Karpas-422 (cell line): ENCODE results near the gene TMIGD2. TPM values are rescaled to one million over a fixed set of nuclear protein-coding genes. Genes with fewer than 3 reads are reported as not detected.
"Not testable (repeated sequence)": the region's sequence is repeated elsewhere in the genome, so short reads cannot be mapped to it uniquely, and the experiment has no call there.

Experiments
- DNase-seq: peaks from one replicate; pipeline ENCODE4 v3.0.0-alpha.2; 2015
- H2AFZ ChIP-seq: fragments of 200-600 bp; sonication (generic); 2 replicates; pipeline ENCODE4 v1.6.1; 2014; ENCODE audit warnings: antibody characterized with exemption, low read length, mixed read lengths
- H3K27ac ChIP-seq: fragments of 200-600 bp; sonication (generic); 2 replicates; pipeline ENCODE4 v1.5.1; 2014; ENCODE audit warnings: mild to moderate bottlenecking, low read length, moderate library complexity
- H3K27me3 ChIP-seq: fragments of 200-600 bp; sonication (generic); 2 replicates; pipeline ENCODE4 v1.6.1; 2014; ENCODE audit warnings: low read length, mixed read lengths
- H3K36me3 ChIP-seq: fragments of 200-600 bp; sonication (generic); 2 replicates; pipeline ENCODE4 v1.6.1; 2014; ENCODE audit warnings: low read length, mixed read lengths; ENCODE audit not compliant: insufficient read depth
- H3K4me1 ChIP-seq: fragments of 200-600 bp; sonication (generic); 2 replicates; pipeline ENCODE4 v1.6.1; 2014; ENCODE audit warnings: mild to moderate bottlenecking, low read length, mixed read lengths
- H3K4me2 ChIP-seq: fragments of 200-600 bp; sonication (generic); 2 replicates; pipeline ENCODE4 v1.6.1; 2014; ENCODE audit warnings: low read length, low read depth, mild to moderate bottlenecking; ENCODE audit not compliant: poor library complexity, severe bottlenecking
- H3K4me3 ChIP-seq: fragments of 200-600 bp; sonication (generic); 2 replicates; pipeline ENCODE4 v1.5.1; 2014; ENCODE audit warnings: mild to moderate bottlenecking, antibody characterized with exemption, low read length, mixed read lengths
- H3K79me2 ChIP-seq: fragments of 200-600 bp; sonication (generic); 2 replicates; pipeline ENCODE4 v1.6.1; 2014; ENCODE audit warnings: mild to moderate bottlenecking, low read length, mixed read lengths
- H3K9ac ChIP-seq: fragments of 200-600 bp; sonication (generic); 2 replicates; pipeline ENCODE4 v1.6.0; 2014; ENCODE audit warnings: low read length
- H3K9me2 ChIP-seq: fragments of 200-600 bp; sonication (generic), shearing (Covaris generic); replicated peaks from 2 replicates; pipeline ENCODE4 v1.6.0; 2014; ENCODE audit warnings: mild to moderate bottlenecking, low read length, moderate library complexity; ENCODE audit not compliant: insufficient read depth
- H3K9me3 ChIP-seq: fragments of 300-700, 200-600 bp; sonication (generic); 2 replicates; pipeline ENCODE4 v1.6.1; 2014; ENCODE audit warnings: low read length, mixed read lengths
- H4K20me1 ChIP-seq: fragments of 200-600 bp; sonication (generic); 2 replicates; pipeline ENCODE4 v1.6.1; 2014; ENCODE audit warnings: mild to moderate bottlenecking, antibody characterized with exemption, low read length, low read depth; ENCODE audit not compliant: insufficient read depth
- total RNA-seq: library from RNA; depleted of rRNA; stranded (reverse); fragments of >200 nt; shearing (Covaris generic); gene quantifications from 2 replicates; pipeline ENCODE4 v1.2.3, GENCODE V29; 2014; ENCODE audit warnings: low replicate concordance

TMIGD2 gene
- total RNA-seq, 1 experiment from 2014 or later, result not detected

DNA sequence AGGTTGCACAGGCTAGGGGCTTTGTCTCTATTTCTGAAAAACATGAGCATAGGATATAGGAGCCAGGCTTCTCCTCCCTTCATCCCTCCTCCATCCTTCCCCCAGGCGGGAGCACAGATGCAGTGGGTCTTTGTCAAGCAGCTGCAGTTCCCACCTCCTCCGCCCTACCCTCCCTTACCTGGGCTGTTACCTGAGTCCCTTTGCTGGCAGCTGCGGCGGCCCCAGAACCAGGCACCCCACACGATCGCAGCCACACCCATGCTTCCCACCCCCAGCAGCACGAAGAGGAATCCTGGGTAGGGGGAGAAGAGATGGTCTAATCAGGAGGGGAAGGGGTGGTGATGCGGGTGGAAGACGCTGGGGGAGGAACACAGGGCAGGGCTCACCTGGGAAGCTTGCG is 7.8 kb downstream of the TMIGD2 start:
- Histone ChIP-seq H2AFZ (no peak overlapping the region), H3K9me2 (no peaks in the 10 kb centered on the region), H3K27ac (no peak overlapping the region), H3K4me3 (no peak overlapping the region), H3K4me2 (no peak overlapping the region), H4K20me1 (no peaks in the 10 kb centered on the region), H3K27me3 (no peaks in the 10 kb centered on the region), H3K9ac (no peak overlapping the region), H3K79me2 (no peaks in the 10 kb centered on the region), H3K9me3 (no peaks in the 10 kb centered on the region), H3K4me1 (peaks cover 7% of the 10 kb centered on the region), H3K36me3 (no peaks in the 10 kb centered on the region)
- no peak for DNase-seq

DNA sequence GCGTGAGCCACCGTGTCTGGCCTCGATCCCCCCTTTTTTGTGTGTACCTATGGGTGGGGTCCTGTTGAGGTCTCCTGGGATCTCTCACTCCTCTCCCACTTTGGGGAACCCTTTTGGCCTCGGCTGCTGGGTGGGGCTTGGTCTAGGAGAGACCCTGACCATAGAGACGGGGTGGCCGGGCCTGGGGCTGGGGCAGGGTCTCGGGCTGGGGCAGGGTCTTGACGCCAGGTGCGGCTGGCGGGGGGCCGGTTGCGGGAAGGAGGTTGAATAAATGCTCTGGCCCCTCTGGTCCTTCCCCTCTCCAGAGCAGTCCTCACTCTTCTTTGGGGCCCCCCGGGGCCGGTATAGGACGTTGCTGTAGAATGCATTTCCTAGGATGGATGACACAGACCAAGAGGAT is 9.7 kb downstream of the TMIGD2 start:
- H3K36me3 ChIP-seq, result no peaks in the 10 kb centered on the region
- no peak overlapping the region for H3K27ac ChIP-seq
- no peaks in the 10 kb centered on the region for H4K20me1 ChIP-seq
- H3K4me1 ChIP-seq, result peaks cover 7% of the 10 kb centered on the region
- no peak overlapping the region for H3K4me3 ChIP-seq
- DNase-seq, result no peak
- no peak overlapping the region for H3K4me2 ChIP-seq
- H3K79me2 ChIP-seq, result no peaks in the 10 kb centered on the region
- H3K9ac ChIP-seq, result no peak overlapping the region
- H3K9me2 ChIP-seq, result no peaks in the 10 kb centered on the region
- no peaks in the 10 kb centered on the region for H3K9me3 ChIP-seq
- no peaks in the 10 kb centered on the region for H3K27me3 ChIP-seq
- H2AFZ ChIP-seq, result no peak overlapping the region

DNA sequence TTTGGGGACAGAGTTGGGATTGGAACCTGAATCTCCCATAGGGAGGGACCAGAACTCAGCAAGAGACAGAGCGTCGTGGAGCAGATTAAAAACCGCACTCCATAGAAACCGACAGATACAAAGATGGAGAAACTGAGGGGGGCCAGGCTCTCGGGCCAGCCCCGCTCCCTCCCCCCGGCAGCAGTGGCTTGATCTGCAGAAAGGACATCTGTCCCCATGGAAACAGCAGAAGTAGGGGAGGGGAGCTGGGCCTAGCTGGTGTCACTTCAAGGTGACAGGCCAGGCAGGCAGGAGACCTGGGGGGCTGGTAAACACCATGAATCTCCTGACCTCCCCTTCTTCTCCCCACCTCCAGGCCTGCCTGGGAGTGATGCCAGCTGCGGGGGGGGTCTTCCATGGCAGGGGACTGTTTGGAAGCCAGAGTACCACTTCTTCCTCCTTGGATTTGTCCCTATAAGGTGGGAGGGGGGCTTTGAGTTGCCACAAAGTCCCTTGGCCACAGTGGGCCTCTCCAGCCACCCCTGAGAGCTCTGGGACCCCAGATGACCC is 10.9 kb downstream of the TMIGD2 start:
- Histone ChIP-seq H3K27ac (no peak overlapping the region), H3K27me3 (no peaks in the 10 kb centered on the region), H3K79me2 (no peaks in the 10 kb centered on the region), H3K9ac (no peak overlapping the region), H3K9me3 (no peaks in the 10 kb centered on the region), H3K36me3 (no peaks in the 10 kb centered on the region), H3K9me2 (no peaks in the 10 kb centered on the region), H4K20me1 (no peaks in the 10 kb centered on the region), H3K4me1 (peaks cover 1% of the 10 kb centered on the region), H3K4me3 (no peak overlapping the region), H3K4me2 (no peak overlapping the region), H2AFZ (no peak overlapping the region)
- peak; percentile 35 for DNase-seq

DNA sequence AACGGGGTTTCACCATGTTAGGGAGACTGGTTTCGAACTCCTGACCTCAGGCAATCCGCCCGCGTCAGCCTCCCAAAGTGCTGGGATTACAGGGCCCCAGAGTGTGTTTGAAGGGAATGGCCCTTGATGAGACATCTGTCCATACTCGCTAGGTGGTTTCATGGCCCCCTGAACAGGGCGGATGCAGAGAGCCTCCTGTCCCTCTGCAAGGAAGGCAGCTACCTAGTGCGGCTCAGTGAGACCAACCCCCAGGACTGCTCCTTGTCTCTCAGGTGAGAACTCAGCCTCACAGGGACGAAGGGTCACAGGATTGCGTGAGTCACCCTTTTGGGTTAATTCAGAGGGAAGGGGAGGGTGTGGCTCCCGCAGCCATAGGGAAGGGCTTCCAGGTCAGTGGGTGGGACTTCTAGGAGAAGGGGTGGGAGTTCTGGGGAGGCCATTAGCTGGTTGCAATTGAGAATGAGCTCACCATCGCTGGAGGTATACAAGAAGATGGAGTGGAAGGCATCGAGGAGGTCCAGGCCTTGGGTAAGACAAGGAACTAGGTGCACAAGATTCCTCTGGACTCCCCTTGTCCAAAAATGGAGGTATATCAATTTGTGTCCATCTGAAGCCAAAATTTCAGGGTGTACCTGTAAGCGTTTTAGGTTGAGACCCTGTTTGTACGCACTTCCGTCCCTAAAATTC is 14.0 kb downstream of the TMIGD2 start:
- Histone ChIP-seq H3K4me2 (no peak overlapping the region), H3K9me3 (no peaks in the 10 kb centered on the region), H3K9ac (no peak overlapping the region), H3K36me3 (no peaks in the 10 kb centered on the region), H3K79me2 (no peaks in the 10 kb centered on the region), H3K9me2 (no peaks in the 10 kb centered on the region), H3K27me3 (no peaks in the 10 kb centered on the region), H2AFZ (no peak overlapping the region), H3K27ac (no peak overlapping the region), H3K4me3 (no peak overlapping the region), H3K4me1 (no peaks in the 10 kb centered on the region), H4K20me1 (no peaks in the 10 kb centered on the region)
- DNase-seq, result peak; percentile 29

DNA sequence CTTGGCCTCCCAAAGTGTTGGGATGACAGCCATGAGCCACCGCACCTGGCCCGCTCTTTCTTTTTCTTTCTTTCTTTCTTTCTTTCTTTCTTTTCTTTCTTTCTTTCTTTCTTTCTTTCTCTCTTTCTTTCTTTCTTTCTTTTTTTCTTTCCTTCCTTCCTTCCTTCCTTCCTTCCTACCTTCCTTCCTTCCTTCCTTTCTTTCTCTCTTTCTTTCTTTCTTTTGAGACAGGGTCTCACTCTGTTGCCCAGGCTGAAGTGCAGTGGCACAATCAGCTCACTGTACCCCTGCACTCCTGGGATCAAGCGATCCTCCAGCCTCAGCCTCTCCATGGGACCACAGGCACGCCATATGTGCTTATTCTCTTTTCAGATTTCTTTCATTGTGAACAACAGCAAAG is 16.0 kb downstream of the TMIGD2 start:
- DNase-seq, result peak; percentile 29
- not testable (repeated sequence) for H3K9me2 ChIP-seq, H3K9ac ChIP-seq, H3K4me1 ChIP-seq, H3K4me3 ChIP-seq, H2AFZ ChIP-seq, H4K20me1 ChIP-seq, H3K9me3 ChIP-seq, H3K27ac ChIP-seq, H3K79me2 ChIP-seq, H3K4me2 ChIP-seq, H3K36me3 ChIP-seq, H3K27me3 ChIP-seq

DNA sequence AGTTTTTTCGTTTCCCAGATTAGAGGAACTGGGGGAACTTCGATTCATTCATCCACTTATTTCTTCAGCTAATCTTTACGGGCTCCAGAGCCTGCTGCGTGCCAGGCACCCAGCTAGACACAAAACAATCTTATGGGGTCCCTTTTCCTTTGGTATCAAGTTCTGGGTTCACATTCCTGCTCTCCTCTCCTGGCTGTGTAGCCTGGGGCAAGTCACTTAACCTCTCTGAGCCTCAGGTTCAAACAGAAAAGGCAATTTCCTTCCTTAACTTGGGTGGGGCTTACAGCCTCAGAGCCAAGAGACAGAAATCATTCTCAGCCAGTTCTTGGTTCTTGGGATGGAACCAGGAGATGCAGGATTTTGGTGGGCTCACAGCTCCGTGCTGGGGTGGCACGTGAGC is 17.2 kb downstream of the TMIGD2 start:
- Histone ChIP-seq H2AFZ (no peak overlapping the region), H3K9ac (no peak overlapping the region), H3K9me2 (no peaks in the 10 kb centered on the region), H3K4me1 (no peaks in the 10 kb centered on the region), H4K20me1 (no peaks in the 10 kb centered on the region), H3K27me3 (no peaks in the 10 kb centered on the region), H3K4me2 (no peak overlapping the region), H3K9me3 (no peaks in the 10 kb centered on the region), H3K36me3 (no peaks in the 10 kb centered on the region), H3K27ac (no peak overlapping the region), H3K79me2 (no peaks in the 10 kb centered on the region), H3K4me3 (no peak overlapping the region)
- DNase-seq, result no peak

DNA sequence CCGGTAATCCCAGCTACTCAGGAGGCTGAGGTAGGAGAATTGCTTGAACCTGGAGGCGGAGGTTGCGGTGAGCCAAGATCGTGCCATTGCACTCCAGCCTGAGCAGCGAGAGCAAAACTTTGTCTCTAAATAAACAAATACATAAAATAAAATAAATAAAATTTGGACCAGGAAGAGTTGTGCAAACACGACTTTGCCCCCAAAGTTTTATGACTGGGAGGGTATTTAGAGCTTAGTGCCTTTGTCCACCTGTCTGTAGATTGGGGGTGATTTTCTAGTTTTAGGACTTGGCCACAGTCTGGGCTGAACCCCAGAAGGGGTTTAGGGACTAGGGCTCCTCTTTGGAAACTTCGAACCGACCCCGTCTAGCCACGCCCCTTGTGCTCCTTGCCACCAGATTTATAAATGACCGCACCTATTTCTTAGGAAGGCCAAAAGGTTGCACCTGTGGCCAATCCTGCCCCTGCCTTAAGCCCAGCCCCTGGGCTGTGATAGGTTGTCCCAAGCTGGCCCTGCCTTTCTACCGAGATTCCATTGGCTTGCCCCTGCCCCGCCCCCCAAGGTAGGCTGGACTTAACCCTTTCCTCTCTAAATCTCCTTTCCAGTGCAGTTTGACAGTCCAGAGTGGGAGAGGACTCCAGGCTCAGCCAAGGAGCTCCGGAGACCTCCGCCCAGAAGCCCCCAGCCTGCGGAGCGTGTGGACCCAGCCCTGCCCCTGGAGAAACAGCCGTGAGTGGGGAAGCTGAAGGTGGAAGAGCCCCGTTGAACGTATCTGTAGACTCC is 17.8 kb downstream of the TMIGD2 start:
- peak; percentile 81 for DNase-seq
- no peaks in the 10 kb centered on the region for H3K9me3 ChIP-seq
- no peaks in the 10 kb centered on the region for H3K4me1 ChIP-seq
- H3K27me3 ChIP-seq, result no peaks in the 10 kb centered on the region
- H3K9ac ChIP-seq, result no peak overlapping the region
- H3K36me3 ChIP-seq, result no peaks in the 10 kb centered on the region
- H3K4me2 ChIP-seq, result no peak overlapping the region
- no peak overlapping the region for H3K4me3 ChIP-seq
- no peak overlapping the region for H2AFZ ChIP-seq
- no peaks in the 10 kb centered on the region for H3K79me2 ChIP-seq
- no peaks in the 10 kb centered on the region for H3K9me2 ChIP-seq
- H3K27ac ChIP-seq, result no peak overlapping the region
- no peaks in the 10 kb centered on the region for H4K20me1 ChIP-seq

DNA sequence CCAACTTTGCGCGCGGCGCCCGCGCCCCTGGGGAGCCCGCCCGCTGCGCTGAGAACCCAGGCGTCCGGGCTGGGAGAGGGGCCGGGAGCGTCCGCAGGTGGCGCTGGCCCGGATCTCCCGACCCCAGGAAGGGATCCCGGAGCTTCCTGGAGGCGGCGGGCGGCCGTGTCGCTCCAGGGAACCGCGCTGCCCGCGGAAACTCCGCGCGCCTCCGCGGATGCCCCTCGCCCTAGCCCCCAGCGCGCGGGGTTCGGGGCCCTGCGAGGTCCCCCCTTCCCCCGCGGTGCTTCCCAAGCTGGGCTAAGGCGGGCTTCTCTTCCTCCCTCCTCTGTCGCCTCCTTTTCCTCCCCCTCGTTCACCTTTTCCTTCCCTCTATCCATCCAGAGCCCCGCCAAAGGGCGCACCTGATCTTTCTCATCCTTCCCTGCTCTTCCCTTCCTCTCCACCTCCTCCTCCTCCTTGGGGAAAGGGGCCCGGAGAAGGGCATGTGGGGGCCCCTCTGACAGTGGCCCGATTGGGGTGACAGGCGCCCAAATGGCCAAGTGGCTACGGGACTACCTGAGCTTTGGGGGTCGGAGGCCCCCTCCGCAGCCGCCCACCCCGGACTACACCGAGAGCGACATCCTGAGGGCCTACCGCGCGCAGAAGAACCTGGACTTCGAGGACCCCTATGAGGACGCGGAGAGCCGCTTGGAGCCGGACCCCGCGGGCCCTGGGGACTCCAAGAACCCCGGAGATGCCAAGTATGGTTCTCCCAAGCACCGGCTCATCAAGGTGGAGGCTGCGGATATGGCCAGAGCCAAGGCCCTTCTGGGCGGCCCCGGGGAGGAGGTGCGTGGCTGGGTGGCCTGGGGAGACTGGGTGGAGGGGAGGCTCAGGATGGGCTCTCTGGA is 22.4 kb downstream of the TMIGD2 start:
- H3K79me2 ChIP-seq, result no peaks in the 10 kb centered on the region
- H3K36me3 ChIP-seq, result no peaks in the 10 kb centered on the region
- H3K27me3 ChIP-seq, result no peaks in the 10 kb centered on the region
- no peak overlapping the region for H3K9ac ChIP-seq
- no peak overlapping the region for H3K4me3 ChIP-seq
- no peak overlapping the region for H3K4me2 ChIP-seq
- no peak overlapping the region for H3K27ac ChIP-seq
- H3K9me3 ChIP-seq, result no peaks in the 10 kb centered on the region
- H2AFZ ChIP-seq, result no peak overlapping the region
- no peaks in the 10 kb centered on the region for H3K4me1 ChIP-seq
- no peaks in the 10 kb centered on the region for H4K20me1 ChIP-seq
- no peaks in the 10 kb centered on the region for H3K9me2 ChIP-seq
- DNase-seq, result peak; percentile 34
